Neural crest cell (in vitro differentiated cells): ENCODE data around the gene GINS2. TPM values are rescaled to one million over a fixed set of nuclear protein-coding genes. Genes with fewer than 3 reads are reported as not detected.

Experiments
- DNase-seq: peaks from one replicate; pipeline ENCODE4 v3.0.0; 2021; ENCODE audit warnings: low read depth, mixed read lengths, low spot score
- H3K27ac Mint-ChIP-seq: one replicate; pipeline ENCODE4 v1.8.0; 2021; ENCODE audit warnings: mild to moderate bottlenecking, mixed read lengths; ENCODE audit not compliant: unreplicated experiment
- H3K27me3 Mint-ChIP-seq: 2 replicates; pipeline ENCODE4 v1.8.0; 2021; ENCODE audit warnings: low read depth, mild to moderate bottlenecking, mixed read lengths
- H3K36me3 Mint-ChIP-seq: 2 replicates; pipeline ENCODE4 v1.8.0; 2021; ENCODE audit warnings: low read depth, mild to moderate bottlenecking, mixed read lengths
- H3K4me1 Mint-ChIP-seq: 2 replicates; pipeline ENCODE4 v1.8.0; 2021; ENCODE audit warnings: mixed read lengths
- H3K4me3 Mint-ChIP-seq: one replicate; pipeline ENCODE4 v1.8.0; 2021; ENCODE audit warnings: mild to moderate bottlenecking, mixed read lengths
- H3K9me3 Mint-ChIP-seq: 2 replicates; pipeline ENCODE4 v1.8.0; 2021; ENCODE audit warnings: mixed read lengths
- CTCF ChIP-seq: fragments of 200-600 bp; sonication (generic); conservative IDR thresholded peaks from 2 replicates; pipeline ENCODE4 v1.5.0; 2021; ENCODE audit warnings: antibody characterized with exemption, mild to moderate bottlenecking
- total RNA-seq: library from RNA; stranded (reverse); gene quantifications from 2 replicates; pipeline ENCODE4 v1.2.1, GENCODE V29; 2021

GINS2 gene
- total RNA-seq, 1 donor from 2014 or later, result 82.2 TPM

GRCh38 chr16:85646976-85647375 lies 41.8 kb downstream of the GINS2 start:
- no peak for TF ChIP-seq CTCF
- DNase-seq, result no peak
- Mint-ChIP-seq H3K9me3 (no peaks in the 10 kb centered on the region), H3K36me3 (no peaks in the 10 kb centered on the region), H3K27me3 (peaks cover 3% of the 10 kb centered on the region), H3K4me3 (no peak overlapping the region), H3K4me1 (peaks cover 7% of the 10 kb centered on the region), H3K27ac (no peak overlapping the region)

GRCh38 chr16:85646358-85646907 lies 42.3 kb downstream of the GINS2 start:
- H3K9me3 Mint-ChIP-seq, result no peaks in the 10 kb centered on the region
- DNase-seq, result no peak
- no peaks in the 10 kb centered on the region for H3K36me3 Mint-ChIP-seq
- no peak overlapping the region for H3K27ac Mint-ChIP-seq
- no peak for TF ChIP-seq CTCF
- H3K4me3 Mint-ChIP-seq, result no peak overlapping the region
- peaks cover 6% of the 10 kb centered on the region for H3K4me1 Mint-ChIP-seq
- H3K27me3 Mint-ChIP-seq, result peaks cover 2% of the 10 kb centered on the region

DNA sequence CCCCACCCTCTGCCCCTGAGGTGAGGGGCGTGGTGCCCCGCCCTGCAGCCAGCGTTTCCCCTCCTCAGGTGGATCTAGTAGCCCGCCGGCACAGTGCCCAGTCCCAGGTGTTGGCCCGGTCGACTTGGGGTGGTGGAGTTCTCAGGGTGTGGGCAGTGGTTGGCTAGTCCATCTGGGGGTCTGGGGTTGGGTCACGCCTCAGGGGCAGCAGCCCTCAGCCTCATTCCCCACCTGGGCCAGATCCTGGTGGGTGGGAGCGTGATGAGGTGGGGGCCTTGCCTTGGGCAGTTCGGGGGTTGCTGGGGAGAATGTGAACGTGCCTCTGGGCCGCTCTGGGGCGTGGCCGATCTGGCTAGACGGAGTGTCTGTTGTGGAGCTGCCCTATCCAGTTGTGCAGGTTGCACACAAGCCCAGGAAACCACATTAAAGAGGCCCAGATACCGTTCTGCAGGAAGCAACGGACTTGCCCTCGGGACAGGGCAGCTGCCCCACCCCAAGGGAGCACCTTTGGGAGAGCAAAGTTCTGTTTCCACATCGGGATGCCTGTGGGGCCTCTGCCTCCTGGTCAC lies 43.6 kb downstream of the GINS2 start:
- TF ChIP-seq CTCF, result no peak
- Mint-ChIP-seq H3K27ac (no peak overlapping the region), H3K9me3 (no peaks in the 10 kb centered on the region), H3K36me3 (no peaks in the 10 kb centered on the region), H3K4me1 (peaks cover 6% of the 10 kb centered on the region), H3K4me3 (no peak overlapping the region), H3K27me3 (peaks cover 5% of the 10 kb centered on the region)
- no peak for DNase-seq

DNA sequence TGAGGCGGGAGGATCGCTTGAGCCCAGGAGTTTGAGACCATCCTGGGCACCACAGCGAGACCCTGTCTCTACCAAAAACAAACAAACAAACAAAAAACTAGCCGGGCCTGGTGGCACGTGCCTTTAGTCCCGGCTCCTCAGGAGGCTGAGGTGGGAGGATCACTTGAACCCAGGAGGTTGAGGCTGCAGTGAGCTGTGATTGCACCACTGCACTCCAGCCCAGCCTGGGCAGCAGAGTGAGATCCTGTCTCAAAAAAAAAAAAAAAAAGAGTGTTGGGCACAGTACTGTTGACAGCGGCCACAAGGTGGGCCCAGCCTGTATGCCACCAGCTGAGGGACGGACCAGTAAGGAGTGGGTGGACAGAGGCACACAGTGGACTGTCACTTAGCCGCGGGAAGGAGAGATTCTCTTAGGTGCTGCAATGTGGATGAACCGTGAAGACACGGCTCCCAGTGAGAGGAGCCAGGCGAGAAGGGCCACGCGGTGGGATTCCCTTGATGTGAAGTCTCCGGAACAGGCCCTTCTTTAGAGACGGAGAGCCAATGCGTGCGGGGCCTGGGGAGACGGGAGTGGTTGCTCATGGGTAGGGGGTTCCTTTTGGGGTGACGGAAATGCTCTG lies 44.6 kb downstream of the GINS2 start:
- Mint-ChIP-seq H3K4me1 (peaks cover 5% of the 10 kb centered on the region), H3K9me3 (no peaks in the 10 kb centered on the region), H3K27ac (no peak overlapping the region), H3K4me3 (no peak overlapping the region), H3K36me3 (no peaks in the 10 kb centered on the region), H3K27me3 (peaks cover 5% of the 10 kb centered on the region)
- DNase-seq, result no peak
- no peak for TF ChIP-seq CTCF

GRCh38 chr16:85643631-85644030 lies 45.1 kb downstream of the GINS2 start:
- peaks cover 3% of the 10 kb centered on the region for H3K27me3 Mint-ChIP-seq
- H3K9me3 Mint-ChIP-seq, result no peaks in the 10 kb centered on the region
- no peak for DNase-seq
- no peaks in the 10 kb centered on the region for H3K36me3 Mint-ChIP-seq
- no peak overlapping the region for H3K4me3 Mint-ChIP-seq
- H3K4me1 Mint-ChIP-seq, result no peaks in the 10 kb centered on the region
- H3K27ac Mint-ChIP-seq, result no peak overlapping the region
- TF ChIP-seq CTCF, result no peak
